Kidney (tissue), 14 donors: ENCODE measurements around the gene NDEL1. TPM values are rescaled to one million over a fixed set of nuclear protein-coding genes. Genes with fewer than 3 reads are reported as not detected.

Experiments used
- DNase-seq, 5 donors: peaks; one replicate each; pipeline ENCODE4 v3.0.0-alpha.2; 2013 to 2020
- FAIRE-seq: peaks from 2 replicates; lab custom pipeline; 2012; peaks lifted over from hg19 to GRCh38; lab: Jason Lieb, UNC
- H3K27ac ChIP-seq, 2 donors: one replicate each; pipeline ENCODE4 v1.7.0; 2013; ENCODE audit warnings: low read depth in 2 of 2, low read length in 2 of 2, inconsistent platforms in 1 of 2
- H3K27me3 ChIP-seq: one replicate; pipeline ENCODE4 v1.7.1; 2013; ENCODE audit warnings: low read length, inconsistent platforms; ENCODE audit not compliant: control insufficient read depth, insufficient read depth
- H3K36me3 ChIP-seq, 3 donors: one replicate each; pipeline versions ENCODE4 v1.7.0 to v1.7.1; 2013; ENCODE audit warnings: low read length in 3 of 3, control low read depth in 1 of 3, inconsistent platforms in 1 of 3; ENCODE audit not compliant: insufficient read depth in 3 of 3, control insufficient read depth in 2 of 3
- H3K4me1 ChIP-seq, 3 donors: one replicate each; pipeline versions ENCODE4 v1.7.0 to v1.7.1; 2013; ENCODE audit warnings: low read length in 3 of 3, inconsistent platforms in 1 of 3, low read depth in 1 of 3; ENCODE audit not compliant: control insufficient read depth in 2 of 3, insufficient read depth in 2 of 3
- H3K4me3 ChIP-seq, 3 donors: one replicate each; pipeline versions ENCODE4 v1.7.0 to v1.8.1; 2013; ENCODE audit warnings: low read length in 3 of 3, control low read depth in 1 of 3, inconsistent platforms in 1 of 3
- H3K9ac ChIP-seq, 3 donors: one replicate each; pipeline versions ENCODE4 v1.7.0 to v1.7.1; 2013; ENCODE audit warnings: low read length in 3 of 3, control low read depth in 1 of 3, inconsistent platforms in 1 of 3
- H3K9me3 ChIP-seq, 3 donors: one replicate each; pipeline versions ENCODE4 v1.7.0 to v1.7.1; 2013; ENCODE audit warnings: low read length in 3 of 3, control low read depth in 1 of 3, inconsistent platforms in 1 of 3; ENCODE audit not compliant: control insufficient read depth in 2 of 3, insufficient read depth in 1 of 3
- CTCF ChIP-seq: IDR thresholded peaks from 3 replicates; pipeline ENCODE4 v1.5.1; 2012; ENCODE audit warnings: mild to moderate bottlenecking, moderate library complexity, borderline replicate concordance; ENCODE audit not compliant: insufficient read depth; ENCODE audit errors: extremely low read depth
- intact Hi-C: fragments of 100-400 bp; cut with DNase I; formaldehyde crosslinking; loops from one replicate; pipeline ENCODE4 v1.11.1; 2022
- polyA plus RNA-seq: library from polyadenylated mRNA; stranded (reverse); fragments of 350-450 nt; fragmentation: Illumina TruSeq; extraction: RNeasy Lipid Tissue Mini Kit (QIAGEN cat#74804); gene quantifications from one replicate; pipeline ENCODE4 v1.2.3, GENCODE V29; 2014; ENCODE audit warnings: low read depth, low replicate concordance; ENCODE audit not compliant: insufficient read depth
- total RNA-seq: library from RNA; stranded (reverse); fragmentation: NEBNext Ultra II Directional; extraction: Animal tissue kit (Norgen Biotek cat#: 25700); gene quantifications from one replicate; pipeline ENCODE4 v1.2.1, GENCODE V29; 2021
- donor health status: control.
- donor health status: control.
- donor health status: control.
- donor health status: control.
- donor health status: control.
- donor health status: DM: yes; HTN: yes; CAD: no.
- donor health status: Normal renal cell carcinoma (clear cell type).

Gene NDEL1
- total and polyA plus RNA-seq, 2 donors from 2014 or later: 17.9 to 66.1 TPM

GRCh38 chr17:8405499-8406016, 30.1 kb upstream of the NDEL1 start:
- TF ChIP-seq CTCF: no peak
- intact Hi-C loops: no loop called here
- Histone ChIP-seq H3K9me3 (no peaks in the 10 kb centered on the region), H3K27ac (no peak overlapping the region), H3K4me3 (no peak overlapping the region), H3K4me1 (peaks cover 0 to 4% (median 4%) of the 10 kb centered on the region in 3 donors), H3K27me3 (no peaks in the 10 kb centered on the region), H3K36me3 (no peaks in the 10 kb centered on the region), H3K9ac (no peak overlapping the region)
- DNase-seq (no peak), FAIRE-seq (no peak)

GRCh38 chr17:8406174-8406573, 29.5 kb upstream of the NDEL1 start:
- H3K27ac ChIP-seq: no peak overlapping the region
- no peaks in the 10 kb centered on the region for H3K9me3 ChIP-seq
- H3K4me1 ChIP-seq: peaks cover 0 to 5% (median 4%) of the 10 kb centered on the region in 3 donors
- no peaks in the 10 kb centered on the region for H3K27me3 ChIP-seq
- no peak for TF ChIP-seq CTCF
- intact Hi-C loops: no loop called here
- FAIRE-seq (no peak), DNase-seq (no peak)
- no peaks in the 10 kb centered on the region for H3K36me3 ChIP-seq
- H3K4me3 ChIP-seq: no peak overlapping the region
- no peak overlapping the region for H3K9ac ChIP-seq

- Histone ChIP-seq H3K4me3 (no peak overlapping the region), H3K4me1 (peaks cover 0 to 5% (median 4%) of the 10 kb centered on the region in 3 donors), H3K9me3 (no peaks in the 10 kb centered on the region), H3K9ac (peak overlapping the region in 1 of 3 donors; percentile 12), H3K27me3 (no peaks in the 10 kb centered on the region), H3K27ac (peak overlapping the region; percentile 41 to 71), H3K36me3 (no peaks in the 10 kb centered on the region)
- DNase-seq (peak in 3 of 5 donors; percentile 25 to 91 (median 28)), FAIRE-seq (no peak)
- no peak for TF ChIP-seq CTCF
- intact Hi-C loops: no loop called here
These were observed 27.3 kb upstream of the NDEL1 start for GRCh38 chr17:8408371-8408770.
